UCSD-AML1 (cell line): Measurements from ENCODE around the gene PRKAG2.
"Not testable (repeated sequence)": the region's sequence is repeated elsewhere in the genome, so short reads cannot be mapped to it uniquely, and the experiment has no call there.

Experiments used
- DNase-seq: peaks from one replicate; lab custom pipeline; 2025; ENCODE audit not compliant: unreplicated experiment; lab: John Stamatoyannopoulos, UW

The PRKAG2 gene

GRCh38 chr7:151837285-151838042 is 39.5 kb downstream of the PRKAG2 start:
- peak; percentile 11 for DNase-seq

GRCh38 chr7:151836927-151837205 is 40.0 kb downstream of the PRKAG2 start:
- DNase-seq, result no peak

- no peak for DNase-seq
Measured at GRCh38 chr7:151836191-151836926, 40.6 kb downstream of the PRKAG2 start.

GRCh38 chr7:151835636-151836035 is 41.3 kb downstream of the PRKAG2 start:
- no peak for DNase-seq

GRCh38 chr7:151834271-151835035 is 42.5 kb downstream of the PRKAG2 start:
- no peak for DNase-seq

GRCh38 chr7:151833691-151834090 is 43.2 kb downstream of the PRKAG2 start:
- DNase-seq, result no peak

- DNase-seq, result no peak
Measured at GRCh38 chr7:151833213-151833651, 43.7 kb downstream of the PRKAG2 start.

- DNase-seq, result no peak
Measured at GRCh38 chr7:151832656-151833055, 44.3 kb downstream of the PRKAG2 start.

- DNase-seq, result no peak
Measured at GRCh38 chr7:151832138-151832537, 44.8 kb downstream of the PRKAG2 start.

- no peak for DNase-seq
Measured at GRCh38 chr7:151831606-151832005, 45.3 kb downstream of the PRKAG2 start.

- no peak for DNase-seq
Measured at GRCh38 chr7:151830121-151830830, 46.6 kb downstream of the PRKAG2 start.

GRCh38 chr7:151829707-151830106 is 47.2 kb downstream of the PRKAG2 start:
- no peak for DNase-seq

GRCh38 chr7:151827620-151828019 is 49.3 kb downstream of the PRKAG2 start:
- DNase-seq, result no peak

- not testable (repeated sequence) for DNase-seq
Measured at GRCh38 chr7:151826316-151826715, 50.6 kb downstream of the PRKAG2 start.

- no peak for DNase-seq
Measured at GRCh38 chr7:151825721-151826120, 51.2 kb downstream of the PRKAG2 start.

- no peak for DNase-seq
Measured at GRCh38 chr7:151824373-151824933, 52.5 kb downstream of the PRKAG2 start.

GRCh38 chr7:151823566-151824372 is 53.1 kb downstream of the PRKAG2 start:
- no peak for DNase-seq

- DNase-seq, result no peak
Measured at GRCh38 chr7:151822541-151823181, 54.3 kb downstream of the PRKAG2 start.

GRCh38 chr7:151821806-151822540 is 54.9 kb downstream of the PRKAG2 start:
- DNase-seq, result no peak
